Sigmoid colon (tissue), 4 donors: ENCODE measurements around the gene GP5.

Source experiments
- CTCF ChIP-seq, 4 experiments: fragments of 450-650 bp in 3 of 4; fragments of 200-600 bp in 1 of 4; IDR thresholded peaks; one replicate each; pipeline ENCODE4 v1.5.1; 2016 to 2019; ENCODE audit warnings: antibody characterized with exemption in 4 of 4, mild to moderate bottlenecking in 3 of 4, moderate library complexity in 2 of 4
- EP300 ChIP-seq, 4 donors: sonication (generic); formaldehyde crosslinking; IDR thresholded peaks; one replicate each; pipeline ENCODE4 v1.6.1; 2017; ENCODE audit warnings: antibody characterized with exemption in 4 of 4
- POLR2A ChIP-seq, 2 donors: fragments of 450-650 bp; IDR thresholded peaks; one replicate each; pipeline ENCODE4 v1.6.1; 2016; ENCODE audit warnings: antibody characterized with exemption in 2 of 2, mild to moderate bottlenecking in 2 of 2, moderate library complexity in 2 of 2
- POLR2AphosphoS5 ChIP-seq, 4 donors: sonication (generic); formaldehyde crosslinking; IDR thresholded peaks; one replicate each; pipeline ENCODE4 v1.6.1; 2017; ENCODE audit warnings: antibody characterized with exemption in 4 of 4

GRCh38 chr3:194405766-194406165 is 6.7 kb upstream of the GP5 start:
- TF ChIP-seq CTCF (IDR thresholded peaks at IDR 0.05) (no peak), POLR2AphosphoS5 (IDR thresholded peaks at IDR 0.05) (no peak), EP300 (IDR thresholded peaks at IDR 0.05) (no peak), POLR2A (IDR thresholded peaks at IDR 0.05) (no peak)
